ENCODE data around the gene TAC4.
"Not testable (repeated sequence)": the region's sequence is repeated elsewhere in the genome, so short reads cannot be mapped to it uniquely, and the experiment has no call there.

TAC4 gene

GRCh38 chr17:49842371-49842770 lies 5.5 kb downstream of the TAC4 start:
- no peak for DNase-seq

DNA sequence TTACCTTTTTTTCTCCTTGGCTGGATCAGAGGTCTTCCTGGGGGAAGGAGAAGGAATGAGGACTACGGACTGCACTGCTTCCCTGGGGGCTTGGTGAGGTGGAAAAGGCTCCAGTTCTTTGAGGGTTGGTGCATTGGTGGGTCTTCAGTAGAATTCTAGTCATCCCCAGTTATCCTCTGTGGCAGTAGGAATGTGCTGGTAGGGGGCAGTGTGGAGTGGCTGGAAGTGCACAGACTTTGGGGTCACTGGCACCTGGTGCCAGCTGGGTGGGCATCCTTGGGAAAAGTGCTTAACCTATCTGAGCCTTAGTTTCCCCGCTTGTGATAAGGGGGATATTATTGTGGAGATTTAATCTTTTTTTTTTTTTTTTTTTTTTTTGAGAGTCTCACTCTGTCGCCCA lies 6.3 kb downstream of the TAC4 start:
- no peak for DNase-seq

GRCh38 chr17:49839455-49839854 lies 8.4 kb downstream of the TAC4 start:
- no peak for DNase-seq

DNA sequence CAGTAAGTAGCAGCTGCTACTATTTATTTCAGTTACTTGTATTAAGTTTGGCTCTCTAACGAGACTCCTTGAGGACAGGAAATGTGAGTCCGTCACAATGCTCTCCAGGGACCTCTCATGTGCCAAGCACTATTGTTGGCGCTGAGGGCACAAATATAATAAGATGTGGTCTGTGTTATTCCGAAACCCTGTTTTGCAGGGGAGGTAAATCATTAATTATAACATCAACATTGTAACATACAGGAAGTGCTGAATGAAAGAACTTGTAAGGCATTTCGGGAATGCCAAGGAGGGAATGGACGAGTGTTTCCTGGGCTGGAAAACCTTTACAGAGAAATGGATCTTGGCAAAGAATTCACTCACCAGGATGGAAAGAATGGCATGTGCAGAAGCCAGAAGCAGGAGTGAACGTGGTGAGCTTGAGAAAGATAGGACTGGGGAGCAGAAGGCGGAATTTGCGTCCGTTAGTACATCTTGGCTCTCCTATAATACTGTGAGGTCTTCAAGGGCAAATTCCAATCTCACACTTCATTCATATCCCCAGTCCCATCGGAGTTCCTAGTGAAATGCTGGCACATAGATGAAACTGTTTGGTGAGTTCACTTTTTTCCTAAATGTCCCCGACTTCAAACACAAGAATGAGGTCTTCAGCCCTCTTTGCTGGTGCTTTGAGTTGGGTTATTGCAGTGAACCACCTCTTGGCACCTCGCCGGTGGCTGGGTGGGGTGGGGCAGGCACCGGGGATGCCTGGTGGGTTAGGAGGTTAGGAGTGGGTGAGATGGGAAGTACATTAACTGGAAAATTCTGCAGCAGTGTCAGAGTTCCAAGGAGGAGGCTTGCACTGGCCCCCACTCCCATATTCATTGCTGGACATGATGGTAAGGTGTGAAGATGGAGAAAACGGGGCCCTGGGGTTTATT lies 11.5 kb downstream of the TAC4 start:
- no peak for DNase-seq

GRCh38 chr17:49835472-49835871 lies 12.4 kb downstream of the TAC4 start:
- DNase-seq = no peak

GRCh38 chr17:49834118-49834743 lies 13.6 kb downstream of the TAC4 start:
- no peak for DNase-seq

DNA sequence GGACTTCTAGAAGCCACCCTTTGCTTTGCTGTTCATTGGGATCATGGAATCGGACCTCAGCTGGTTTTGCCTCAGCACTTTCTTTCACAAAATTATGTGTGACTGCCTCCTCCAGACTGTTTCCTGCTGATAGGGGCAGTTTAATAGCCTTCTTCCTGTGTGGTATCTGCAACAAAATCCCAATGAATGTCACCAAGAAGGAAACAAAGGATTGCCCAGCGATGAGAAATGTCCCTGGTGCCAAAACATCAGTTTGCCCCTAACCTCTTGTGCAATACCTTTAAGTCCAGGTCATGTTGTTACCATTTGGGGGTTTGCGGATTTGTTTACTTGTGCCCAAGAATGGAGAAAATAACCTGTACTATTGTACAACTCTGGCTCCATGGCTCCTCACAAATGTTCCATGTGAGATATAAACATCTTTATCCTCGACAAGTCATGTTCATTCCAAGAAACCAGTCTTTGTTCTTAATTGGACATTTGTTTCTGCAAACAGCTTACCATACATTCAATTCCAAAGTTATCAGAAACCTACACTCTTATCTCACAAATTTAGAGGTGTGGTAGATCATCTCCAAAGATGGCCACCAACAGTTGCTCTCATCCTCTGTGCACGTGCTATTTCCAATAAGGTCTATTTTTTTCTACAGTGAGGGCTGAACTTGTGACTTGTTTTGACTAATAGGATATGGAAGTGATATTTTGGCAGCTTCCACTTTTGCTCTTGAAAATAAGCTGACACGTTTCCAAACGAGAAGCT lies 14.8 kb downstream of the TAC4 start:
- no peak for DNase-seq

- DNase-seq = no peak
Measured at GRCh38 chr17:49830605-49831004, 17.3 kb downstream of the TAC4 start.

DNA sequence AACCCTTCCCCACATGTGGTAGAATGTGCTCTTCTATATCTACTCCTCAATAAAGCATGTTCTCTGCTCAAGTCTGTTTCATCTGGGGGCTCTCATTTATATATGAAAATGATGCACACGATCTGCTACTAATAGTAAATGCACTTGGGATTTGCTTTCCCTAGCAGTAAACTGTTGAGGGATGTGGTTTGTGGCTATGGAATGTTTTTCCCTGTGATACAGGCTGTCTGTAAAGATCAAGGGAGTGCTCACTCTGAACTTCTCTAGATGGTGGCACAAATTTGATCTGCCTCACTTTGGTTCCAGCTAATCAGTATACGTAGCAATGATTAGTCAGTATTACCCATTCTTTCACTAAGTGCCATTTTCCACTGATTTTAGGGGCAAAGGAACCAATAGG lies 18.8 kb downstream of the TAC4 start:
- no peak for DNase-seq

DNA sequence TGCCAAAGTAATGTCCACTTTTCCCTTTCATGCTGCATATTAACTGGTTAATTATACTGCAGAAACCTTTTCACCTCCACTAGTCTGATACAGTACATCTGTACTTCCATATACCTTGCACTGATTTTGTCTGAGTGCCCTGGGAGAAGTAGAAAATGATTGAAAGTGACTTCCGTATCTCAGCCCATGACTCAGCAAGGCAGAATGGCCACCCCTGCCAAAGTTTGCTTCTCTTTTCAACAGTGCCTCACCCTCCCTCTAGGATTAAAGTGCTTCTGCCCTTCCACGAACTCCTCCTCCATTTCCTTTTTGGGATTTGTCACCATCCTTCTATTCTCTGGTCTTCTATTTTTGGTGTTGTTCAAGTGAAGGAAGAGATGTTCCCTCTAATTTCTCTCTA lies 19.5 kb downstream of the TAC4 start:
- not testable (repeated sequence) for DNase-seq

DNA sequence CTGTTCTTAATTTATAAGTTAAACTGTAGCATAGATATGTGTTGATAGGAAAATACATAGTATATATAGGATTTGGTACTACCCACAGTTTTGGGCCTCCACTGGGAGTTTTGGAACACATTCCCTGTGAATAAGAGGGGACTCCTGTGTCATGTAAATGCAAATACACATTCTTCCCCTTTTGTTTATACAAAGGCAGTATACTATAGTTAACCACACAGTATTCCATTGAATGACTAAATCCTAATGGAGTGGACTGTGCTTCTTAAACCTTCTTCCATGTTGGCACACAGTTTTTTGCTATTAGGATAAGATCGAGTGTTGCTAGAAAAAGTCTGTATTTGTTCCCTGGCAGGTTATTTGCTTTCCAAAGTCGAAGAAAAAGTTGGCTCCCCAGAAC lies 22.2 kb downstream of the TAC4 start:
- no peak for DNase-seq

DNA sequence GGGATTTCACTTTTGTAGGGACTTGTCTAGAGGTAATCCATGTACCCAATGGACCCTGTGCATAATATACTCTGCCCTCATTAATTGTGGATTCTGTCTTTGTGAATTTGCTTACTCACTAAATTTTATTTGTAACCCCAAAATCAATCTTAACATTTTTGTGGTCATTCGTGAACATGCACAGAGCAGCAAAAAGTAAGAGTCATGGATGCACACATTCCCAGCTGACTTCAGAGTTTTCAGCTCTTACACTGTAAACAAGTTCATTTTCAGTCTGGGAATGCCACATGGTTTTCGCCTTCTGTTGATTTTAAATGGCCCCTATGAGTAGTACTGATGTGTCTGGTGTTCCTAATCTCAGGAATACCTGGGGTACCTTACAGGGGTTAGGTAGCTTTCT lies 24.3 kb downstream of the TAC4 start:
- no peak for DNase-seq

GRCh38 chr17:49822829-49823228 lies 25.0 kb downstream of the TAC4 start:
- DNase-seq = no peak

- no peak for DNase-seq
Measured at GRCh38 chr17:49821916-49822315, 26.0 kb downstream of the TAC4 start.

GRCh38 chr17:49821466-49821865 lies 26.4 kb downstream of the TAC4 start:
- DNase-seq = no peak

DNA sequence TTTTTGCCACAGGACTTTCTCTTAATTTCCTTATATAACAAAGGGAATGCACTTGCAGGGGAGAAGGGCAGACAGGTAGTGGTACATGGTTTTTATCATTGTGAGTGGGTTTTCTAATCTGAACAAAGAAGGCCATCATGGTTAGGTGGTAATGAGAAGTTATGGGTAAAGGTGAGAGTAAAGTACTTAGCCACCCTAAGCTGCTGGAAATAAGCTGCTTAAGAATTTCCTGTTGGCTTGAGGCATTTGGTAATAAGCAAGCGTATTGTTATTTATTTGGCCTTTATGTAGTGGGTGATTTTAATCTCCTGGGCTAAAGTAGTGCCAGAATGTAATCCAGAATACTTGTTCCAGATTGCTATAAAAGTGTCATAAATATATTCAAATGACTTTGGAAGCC lies 27.1 kb downstream of the TAC4 start:
- DNase-seq = no peak

DNA sequence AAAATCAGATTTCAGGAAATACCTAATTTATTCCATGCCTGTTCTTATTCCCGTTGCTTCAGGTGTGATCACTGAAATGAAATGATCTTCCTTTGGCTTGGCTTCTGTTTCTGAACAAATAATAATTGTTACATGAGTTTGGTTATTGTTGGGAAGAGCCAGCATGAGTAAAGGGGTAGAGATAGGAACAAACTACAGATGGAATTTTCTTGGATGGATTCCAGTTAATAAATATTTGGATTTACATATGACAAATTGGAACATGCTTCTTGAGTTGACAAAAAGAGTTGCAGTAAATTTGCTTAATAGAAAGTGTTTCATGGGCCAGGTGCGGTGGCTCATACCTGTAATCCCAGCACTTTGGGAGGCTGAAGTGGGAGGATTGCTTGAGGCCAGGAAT lies 28.2 kb downstream of the TAC4 start:
- DNase-seq = no peak

DNA sequence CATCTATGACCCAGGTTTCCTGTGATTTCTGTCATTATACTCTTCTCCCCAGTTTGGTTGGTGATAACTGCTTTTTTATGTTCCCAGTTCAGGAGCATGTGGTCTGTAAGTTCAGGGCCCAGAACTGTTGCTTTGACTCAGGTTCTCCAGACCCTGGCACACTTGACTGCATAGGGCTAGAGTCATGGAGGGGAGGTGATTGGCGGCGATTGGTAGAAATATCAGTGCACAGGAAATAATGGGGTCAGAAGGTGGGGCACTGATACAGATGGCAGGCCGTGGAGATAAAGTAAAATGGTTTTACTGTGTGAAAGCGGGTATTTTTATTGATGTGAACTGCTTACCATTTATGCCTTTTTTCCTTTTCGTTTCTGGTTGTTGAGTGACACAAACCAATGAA lies 28.7 kb downstream of the TAC4 start:
- DNase-seq = no peak

DNA sequence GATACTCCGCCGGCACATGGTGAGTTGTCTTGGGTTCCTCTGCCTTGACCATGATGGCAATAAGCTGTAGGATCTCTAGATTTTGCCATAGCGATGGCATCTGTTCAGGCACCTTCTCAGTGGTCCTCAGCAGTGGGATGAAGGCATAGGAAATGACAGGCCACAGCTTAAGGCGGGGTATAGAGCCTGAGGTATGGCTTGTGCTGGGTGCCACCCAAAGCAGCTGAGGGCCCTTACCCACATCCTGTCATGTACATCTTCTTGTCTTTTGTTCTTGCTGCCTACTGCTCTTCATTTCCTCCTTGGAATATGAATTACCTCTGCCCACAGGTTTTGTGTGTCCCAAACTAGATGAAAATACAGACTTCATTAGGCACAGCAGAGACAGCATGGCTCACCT lies 29.9 kb downstream of the TAC4 start:
- DNase-seq = no peak

- DNase-seq = no peak
Measured at GRCh38 chr17:49815761-49816281, 32.0 kb downstream of the TAC4 start.

GRCh38 chr17:49814781-49815529 lies 32.9 kb downstream of the TAC4 start:
- DNase-seq = no peak

GRCh38 chr17:49809056-49809455 lies 38.8 kb downstream of the TAC4 start:
- DNase-seq = no peak

- no peak for DNase-seq
Measured at GRCh38 chr17:49798738-49799137, 49.1 kb downstream of the TAC4 start.

Measured in NCI-H2107 (cell line).